GM18909 (cell line): Measurements from ENCODE around the gene ARHGEF17.

Experiments used
- ATAC-seq: cut with Tn5 transposase; IDR thresholded peaks from one replicate; pipeline ENCODE4 v1.9.1; 2021; ENCODE audit warnings: mild to moderate bottlenecking; ENCODE audit not compliant: unreplicated experiment, poor library complexity

Gene ARHGEF17

GRCh38 chr11:73327812-73328364 is 19.8 kb downstream of the ARHGEF17 start:
- ATAC-seq, result no peak

- ATAC-seq, result no peak
These were observed 22.6 kb downstream of the ARHGEF17 start for GRCh38 chr11:73330569-73331093.

GRCh38 chr11:73331138-73331916 is 23.3 kb downstream of the ARHGEF17 start:
- no peak for ATAC-seq

GRCh38 chr11:73333173-73333572 is 25.1 kb downstream of the ARHGEF17 start:
- ATAC-seq, result no peak

GRCh38 chr11:73333640-73334383 is 25.7 kb downstream of the ARHGEF17 start:
- no peak for ATAC-seq

GRCh38 chr11:73334384-73335203 is 26.5 kb downstream of the ARHGEF17 start:
- ATAC-seq, result no peak

GRCh38 chr11:73335204-73335923 is 27.3 kb downstream of the ARHGEF17 start:
- ATAC-seq, result no peak

GRCh38 chr11:73337846-73338245 is 29.8 kb downstream of the ARHGEF17 start:
- ATAC-seq, result no peak

GRCh38 chr11:73338279-73338678 is 30.2 kb downstream of the ARHGEF17 start:
- no peak for ATAC-seq

- ATAC-seq, result no peak
These were observed 32.1 kb downstream of the ARHGEF17 start for GRCh38 chr11:73340164-73340563.

- ATAC-seq, result no peak
These were observed 34.6 kb downstream of the ARHGEF17 start for GRCh38 chr11:73342633-73343032.

GRCh38 chr11:73343076-73343873 is 35.2 kb downstream of the ARHGEF17 start:
- no peak for ATAC-seq

- ATAC-seq, result no peak
These were observed 36.1 kb downstream of the ARHGEF17 start for GRCh38 chr11:73344191-73344607.

GRCh38 chr11:73345481-73346160 is 37.5 kb downstream of the ARHGEF17 start:
- no peak for ATAC-seq

GRCh38 chr11:73346186-73346935 is 38.3 kb downstream of the ARHGEF17 start:
- ATAC-seq, result no peak

- no peak for ATAC-seq
These were observed 39.0 kb downstream of the ARHGEF17 start for GRCh38 chr11:73347067-73347466.

GRCh38 chr11:73348838-73349237 is 40.8 kb downstream of the ARHGEF17 start:
- no peak for ATAC-seq

GRCh38 chr11:73349633-73350032 is 41.6 kb downstream of the ARHGEF17 start:
- no peak for ATAC-seq
